Skin epidermis (tissue), 12 donors: ENCODE data around the gene AADAC.
"Not testable (repeated sequence)": the region's sequence is repeated elsewhere in the genome, so short reads cannot be mapped to it uniquely, and the experiment has no call there.

Experiments
- H3K27ac ChIP-seq, 21 experiments: fragments of 200-600 bp; sonication (generic) in 11 of 21; one replicate each; pipeline ENCODE4 v1.5.0; 2020; ENCODE audit warnings: mild to moderate bottlenecking in 3 of 21, inconsistent platforms in 2 of 21, moderate library complexity in 2 of 21
- H3K4me3 ChIP-seq, 7 experiments: fragments of 200-600 bp; sonication (generic) in 2 of 7; one replicate each; pipeline ENCODE4 v1.5.0; 2020; ENCODE audit warnings: inconsistent platforms in 2 of 7, mild to moderate bottlenecking in 2 of 7, moderate library complexity in 1 of 7

AADAC gene

GRCh38 chr3:151794080-151794479, 19.8 kb upstream of the AADAC start:
- Histone ChIP-seq H3K4me3 (no peak overlapping the region), H3K27ac (no peak overlapping the region)

- Histone ChIP-seq H3K27ac (no peak overlapping the region), H3K4me3 (no peak overlapping the region)
Measured at GRCh38 chr3:151795276-151795675, 18.6 kb upstream of the AADAC start.

GRCh38 chr3:151796105-151796680, 17.7 kb upstream of the AADAC start:
- H3K27ac ChIP-seq, result no peak overlapping the region
- H3K4me3 ChIP-seq, result no peak overlapping the region

- Histone ChIP-seq H3K4me3 (no peak overlapping the region), H3K27ac (no peak overlapping the region)
Measured at GRCh38 chr3:151798466-151798865, 15.4 kb upstream of the AADAC start.

- no peak overlapping the region for H3K27ac ChIP-seq
Measured at GRCh38 chr3:151800431-151800830, 13.5 kb upstream of the AADAC start.

GRCh38 chr3:151804267-151804666, 9.6 kb upstream of the AADAC start:
- no peak overlapping the region for H3K4me3 ChIP-seq

More at GRCh38 chr3:151800431-151800830, 13.5 kb upstream of the AADAC start:
- H3K4me3 ChIP-seq, result no peak overlapping the region

GRCh38 chr3:151806838-151807237, 7.1 kb upstream of the AADAC start:
- no peak overlapping the region for H3K4me3 ChIP-seq
- H3K27ac ChIP-seq, result no peak overlapping the region

More at GRCh38 chr3:151804267-151804666, 9.6 kb upstream of the AADAC start:
- H3K27ac ChIP-seq, result no peak overlapping the region

GRCh38 chr3:151808926-151809325, 5.0 kb upstream of the AADAC start:
- H3K27ac ChIP-seq, H3K4me3 ChIP-seq: not testable (repeated sequence)

GRCh38 chr3:151811474-151811873, 2.4 kb upstream of the AADAC start:
- H3K27ac ChIP-seq, result no peak overlapping the region
- H3K4me3 ChIP-seq, result no peak overlapping the region

- Histone ChIP-seq H3K4me3 (no peak overlapping the region), H3K27ac (peak overlapping the region in 1 of 21 experiments; percentile 6)
Measured at GRCh38 chr3:151814588-151814987, 672 bp downstream of the AADAC start.

- peak overlapping the region in 14 of 21 experiments; percentile 13 to 77 (median 54) for H3K27ac ChIP-seq
- H3K4me3 ChIP-seq, result no peak overlapping the region
Measured at GRCh38 chr3:151816091-151816604, 2.2 kb downstream of the AADAC start.

GRCh38 chr3:151817473-151817872, 3.6 kb downstream of the AADAC start:
- H3K4me3 ChIP-seq, result no peak overlapping the region

GRCh38 chr3:151818361-151818760, 4.4 kb downstream of the AADAC start:
- H3K4me3 ChIP-seq, result no peak overlapping the region

More at GRCh38 chr3:151817473-151817872, 3.6 kb downstream of the AADAC start:
- H3K27ac ChIP-seq, result peak overlapping the region in 4 of 21 experiments; percentile 3 to 77 (median 52)

GRCh38 chr3:151819910-151820309, 6.0 kb downstream of the AADAC start:
- no peak overlapping the region for H3K27ac ChIP-seq

More at GRCh38 chr3:151818361-151818760, 4.4 kb downstream of the AADAC start:
- H3K27ac ChIP-seq, result no peak overlapping the region

GRCh38 chr3:151827816-151828215, 13.9 kb downstream of the AADAC start:
- Histone ChIP-seq H3K4me3 (no peak overlapping the region), H3K27ac (no peak overlapping the region)

More at GRCh38 chr3:151819910-151820309, 6.0 kb downstream of the AADAC start:
- no peak overlapping the region for H3K4me3 ChIP-seq

GRCh38 chr3:151835751-151836525, 22.0 kb downstream of the AADAC start:
- Histone ChIP-seq H3K4me3 (no peak overlapping the region), H3K27ac (peak overlapping the region in 4 of 21 experiments; percentile 16 to 76 (median 38))

GRCh38 chr3:151837057-151837456, 23.1 kb downstream of the AADAC start:
- Histone ChIP-seq H3K4me3 (no peak overlapping the region), H3K27ac (peak overlapping the region in 14 of 21 experiments; percentile 1 to 76 (median 28))

- peak overlapping the region in 3 of 7 experiments; percentile 6 to 20 (median 17) for H3K4me3 ChIP-seq
- no peak overlapping the region for H3K27ac ChIP-seq
Measured at GRCh38 chr3:151838574-151839312, 24.8 kb downstream of the AADAC start.

GRCh38 chr3:151839313-151839631, 25.4 kb downstream of the AADAC start:
- no peak overlapping the region for H3K4me3 ChIP-seq
- no peak overlapping the region for H3K27ac ChIP-seq

- H3K4me3 ChIP-seq, result no peak overlapping the region
- no peak overlapping the region for H3K27ac ChIP-seq
Measured at GRCh38 chr3:151841801-151842200, 27.9 kb downstream of the AADAC start.
